HCT116 (cell line): ENCODE results near the gene ELOVL3. TPM values are rescaled to one million over a fixed set of nuclear protein-coding genes. Genes with fewer than 3 reads are reported as not detected.

Experiments used
- ATAC-seq: fragments of 200-7000 bp; cut with Tn5 transposase; 2 replicates; pipeline ENCODE4 v1.9.1; 2020; ENCODE audit warnings: mild to moderate bottlenecking, moderate library complexity
- BruUV-seq: library from RNA; stranded (reverse); fragments of 400-500 nt; replicated peaks from 2 replicates; lab custom pipeline; 2021; lab: Mats Ljungman, UMichigan
- CTCF ChIA-PET: fragments of 300-600 bp; sonication (Branson Sonifier 250); formaldehyde crosslinking; loops from one replicate; lab custom pipeline; 2021; ENCODE audit warnings: antibody characterized with exemption; lab: Charles Lee
- POLR2A ChIA-PET: fragments of 300-600, 350-600 bp; sonication (Branson Sonifier 250); formaldehyde crosslinking; loops from one replicate; lab custom pipeline; 2021; ENCODE audit warnings: antibody characterized with exemption; lab: Charles Lee
- RAD21 ChIA-PET, 2 experiments: fragments of 300-600 bp; sonication (Branson Sonifier 250); formaldehyde crosslinking; loops; one replicate each; lab custom pipeline; 2023; ENCODE audit warnings: low total read pairs in 2 of 2; ENCODE audit not compliant: uncharacterized antibody in 2 of 2, unreplicated experiment in 2 of 2, low non-redundant PET in 1 of 2; lab: Charles Lee
- DNase-seq: peaks from one replicate; pipeline ENCODE4 v3.0.0-alpha.2; 2010; ENCODE audit warnings: low read depth, low spot score
- H2AFZ ChIP-seq: fragments of 200-600 bp; shearing (Covaris generic), sonication (generic); 2 replicates; pipeline ENCODE4 v1.6.1; 2017; ENCODE audit warnings: low read depth, mixed run types, mixed read lengths, antibody characterized with exemption, low read length; ENCODE audit not compliant: poor library complexity, severe bottlenecking
- H3K27ac ChIP-seq: 2 replicates; pipeline ENCODE4 v1.5.1; 2012; ENCODE audit warnings: low read depth, low read length
- H3K27me3 ChIP-seq: fragments of 200-600 bp; sonication (generic); 2 replicates; pipeline ENCODE4 v1.6.1; 2016; ENCODE audit warnings: mixed run types, low read length, mixed read lengths; ENCODE audit not compliant: insufficient read depth
- H3K36me3 ChIP-seq, 2 experiments: fragments of 200-500 bp in 1 of 2; fragments of 200-600 bp in 1 of 2; sonication (Bioruptor generic) in 1 of 2; sonication (generic) in 1 of 2; 2 replicates each; pipeline versions ENCODE4 v1.5.1 to v1.6.1; 2014 to 2016; ENCODE audit warnings: low read length in 2 of 2, inconsistent platforms in 1 of 2, mixed read lengths in 1 of 2, mixed run types in 1 of 2; ENCODE audit not compliant: insufficient read depth in 2 of 2, control insufficient read depth in 1 of 2
- H3K4me1 ChIP-seq, 2 experiments: fragments of 200-600 bp in 1 of 2; sonication (generic) in 1 of 2; 2 replicates each; pipeline versions ENCODE4 v1.5.1 to v1.6.1; 2012 to 2017; ENCODE audit warnings: low read length in 2 of 2, inconsistent platforms in 1 of 2, mild to moderate bottlenecking in 1 of 2, mixed read lengths in 1 of 2, mixed run types in 1 of 2, moderate library complexity in 1 of 2; ENCODE audit not compliant: insufficient read depth in 2 of 2, control insufficient read depth in 1 of 2
- H3K4me2 ChIP-seq: fragments of 200-600 bp; sonication (generic); 2 replicates; pipeline ENCODE4 v1.6.1; 2017; ENCODE audit warnings: mixed run types, low read length, mixed read lengths
- H3K4me3 ChIP-seq, 2 experiments: fragments of 200-600 bp in 1 of 2; sonication (generic) in 1 of 2; replicated peaks in 1 of 2; 2 replicates each; pipeline ENCODE4 v1.5.1; 2011 to 2016; ENCODE audit warnings: low read length in 2 of 2, control low read depth in 1 of 2, low read depth in 1 of 2, mild to moderate bottlenecking in 1 of 2, mixed read lengths in 1 of 2, mixed run types in 1 of 2
- H3K79me2 ChIP-seq: fragments of 200-600 bp; sonication (generic); 2 replicates; pipeline ENCODE4 v1.6.1; 2017; ENCODE audit warnings: mild to moderate bottlenecking, mixed run types, low read length, moderate library complexity, mixed read lengths; ENCODE audit not compliant: insufficient read depth
- H3K9ac ChIP-seq: fragments of 200-600 bp; sonication (generic); 2 replicates; pipeline ENCODE4 v1.6.1; 2016; ENCODE audit warnings: low read length, mixed read lengths
- H3K9me2 ChIP-seq: fragments of 200-600 bp; sonication (generic), shearing (Covaris generic); 2 replicates; pipeline ENCODE4 v1.6.1; 2017; ENCODE audit warnings: mixed run types, mild to moderate bottlenecking, moderate library complexity; ENCODE audit not compliant: insufficient read depth
- H3K9me3 ChIP-seq, 2 experiments: fragments of 200-500 bp in 1 of 2; fragments of 200-600 bp in 1 of 2; sonication (Bioruptor generic) in 1 of 2; sonication (generic) in 1 of 2; 2 replicates each; pipeline ENCODE4 v1.6.1; 2014 to 2017; ENCODE audit warnings: low read length in 2 of 2, mixed read lengths in 2 of 2, inconsistent platforms in 1 of 2, low read depth in 1 of 2, mild to moderate bottlenecking in 1 of 2, mixed run types in 1 of 2, moderate library complexity in 1 of 2; ENCODE audit not compliant: control insufficient read depth in 1 of 2, insufficient read depth in 1 of 2
- H4K20me1 ChIP-seq: fragments of 200-600 bp; sonication (generic), shearing (Covaris generic); 2 replicates; pipeline ENCODE4 v1.6.1; 2017; ENCODE audit warnings: mixed run types, mild to moderate bottlenecking, moderate library complexity; ENCODE audit not compliant: insufficient read depth
- CBX3 ChIP-seq: IDR thresholded peaks from 2 replicates; pipeline ENCODE4 v1.6.1; 2012; ENCODE audit warnings: low read depth
- ELF1 ChIP-seq: IDR thresholded peaks from 2 replicates; pipeline ENCODE4 v1.6.1; 2012; ENCODE audit warnings: low read depth, borderline replicate concordance
- EZH2phosphoT487 ChIP-seq: fragments of 200-600 bp; IDR thresholded peaks from 2 replicates; pipeline ENCODE4 v1.6.1; 2018; ENCODE audit warnings: antibody characterized with exemption, borderline replicate concordance
- FOSL1 ChIP-seq: IDR thresholded peaks from 2 replicates; pipeline ENCODE4 v1.6.1; 2012; ENCODE audit warnings: low read depth
- JUND ChIP-seq: IDR thresholded peaks from 2 replicates; pipeline ENCODE4 v1.6.1; 2012
- REST ChIP-seq: IDR thresholded peaks from 2 replicates; pipeline ENCODE4 v1.6.1; 2012; ENCODE audit warnings: low read depth
- SP1 ChIP-seq: IDR thresholded peaks from 2 replicates; pipeline ENCODE4 v1.6.1; 2012; ENCODE audit warnings: low read depth
- SRF ChIP-seq: IDR thresholded peaks from 2 replicates; pipeline ENCODE4 v1.6.1; 2012; ENCODE audit warnings: low read depth
- YY1 ChIP-seq: IDR thresholded peaks from 2 replicates; pipeline ENCODE4 v1.6.1; 2011; ENCODE audit warnings: low read length, low read depth, moderate library complexity, mild to moderate bottlenecking; ENCODE audit not compliant: insufficient replicate concordance; ENCODE audit errors: extremely low read depth
- ZFX ChIP-seq: fragments of 450-650 bp; IDR thresholded peaks from 2 replicates; pipeline ENCODE4 v1.6.1; 2017
- intact Hi-C: fragments of 100-400 bp; cut with micrococcal nuclease; formaldehyde crosslinking; loops from 2 replicates; pipeline ENCODE4 v1.10.0; 2022
- total RNA-seq: library from RNA; stranded (reverse); gene quantifications from one replicate; pipeline ENCODE4 v1.2.1, GENCODE V29; 2021; ENCODE audit not compliant: unreplicated experiment
- TF ChIP-seq, protein P1 (sequence below): IDR thresholded peaks from 2 replicates; pipeline ENCODE4 v1.6.1; 2012

Gene ELOVL3
- total RNA-seq, 1 experiment from 2014 or later: 5.5 TPM

DNA sequence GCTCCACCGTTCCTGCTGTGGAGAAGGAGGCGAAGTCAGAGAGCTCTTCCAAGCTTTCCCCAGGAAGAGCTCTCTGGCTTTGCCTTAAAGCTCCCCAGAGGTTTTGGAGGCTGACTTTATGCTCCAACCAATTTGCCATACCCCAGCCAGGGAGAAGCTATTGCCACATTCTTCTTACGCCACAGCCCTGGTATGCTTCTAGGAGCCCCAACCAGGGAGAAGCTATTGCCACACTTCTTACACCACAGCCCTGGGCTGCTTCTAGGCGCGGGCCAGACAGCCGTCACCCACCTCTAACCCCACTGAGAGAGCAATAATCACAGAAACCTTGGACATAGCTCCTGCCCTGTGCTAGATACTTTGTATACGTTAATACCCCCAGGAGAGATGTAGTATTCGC is 951 bp downstream of the ELOVL3 start:
- TF ChIP-seq ZFX (no peak), SRF (no peak), JUND (no peak), REST (no peak), SP1 (no peak), CBX3 (no peak), FOSL1 (no peak), EZH2phosphoT487 (no peak), YY1 (no peak), ELF1 (no peak)
- TF ChIP-seq, protein P1, sequence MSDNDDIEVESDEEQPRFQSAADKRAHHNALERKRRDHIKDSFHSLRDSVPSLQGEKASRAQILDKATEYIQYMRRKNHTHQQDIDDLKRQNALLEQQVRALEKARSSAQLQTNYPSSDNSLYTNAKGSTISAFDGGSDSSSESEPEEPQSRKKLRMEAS: no peak
- no TSS peak for BruUV-seq
- Histone ChIP-seq H3K36me3 (no peaks in the 10 kb centered on the region), H3K27ac (no peak overlapping the region), H3K9me2 (no peaks in the 10 kb centered on the region), H4K20me1 (no peaks in the 10 kb centered on the region), H3K4me2 (peak overlapping the region; percentile 72), H3K9ac (no peak overlapping the region), H3K4me3 (no peak overlapping the region), H3K9me3 (no peaks in the 10 kb centered on the region), H3K4me1 (peaks cover 19 to 37% of the 10 kb centered on the region in 2 experiments), H2AFZ (no peak overlapping the region), H3K27me3 (no peaks in the 10 kb centered on the region), H3K79me2 (no peaks in the 10 kb centered on the region; the same call in 1 of the 2 replicates)
- ChIA-PET POLR2A (interaction anchor here (1.2 to 1.9 kb wide), 3 partner anchors 18 to 195 kb away, joined by 3 to 4 read pairs (median 4); partner anchors contain the start of gene GBF1), RAD21 (interaction anchor here in 1 of 2 experiments (0.7 kb wide), 1 partner anchor 311 kb away, joined by 3 read pairs; no protein-coding TSS in a partner anchor), CTCF (interaction anchor here (1.0 to 12.6 kb wide), 8 partner anchors 14 to 357 kb away, joined by 3 to 625 read pairs (median 7); partner anchors contain the start of gene NFKB2)
- ATAC-seq (no peak), DNase-seq (no peak)
- intact Hi-C loops: no loop called here
